Measurements from ENCODE around the gene LEFTY1.

DNA sequence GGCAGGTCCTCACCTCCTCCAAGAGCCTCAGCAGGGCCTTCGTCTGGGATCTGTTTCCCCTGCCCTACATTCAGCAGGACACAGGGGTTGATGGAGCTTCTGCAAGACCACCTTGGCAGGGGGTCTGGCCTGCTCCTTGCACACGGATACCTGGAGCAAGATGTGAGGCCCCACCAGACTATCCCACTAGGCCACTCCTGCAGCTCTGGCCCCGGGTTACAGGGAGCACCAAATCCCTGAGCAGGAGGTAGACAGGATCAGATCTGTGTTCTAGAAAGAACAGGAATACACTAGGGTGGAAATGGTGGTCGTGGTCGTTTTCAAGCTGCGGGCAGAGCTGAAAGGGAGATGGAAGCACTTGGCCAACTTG, 45.5 kb downstream of the LEFTY1 start:
- TF ChIP-seq, protein P1, sequence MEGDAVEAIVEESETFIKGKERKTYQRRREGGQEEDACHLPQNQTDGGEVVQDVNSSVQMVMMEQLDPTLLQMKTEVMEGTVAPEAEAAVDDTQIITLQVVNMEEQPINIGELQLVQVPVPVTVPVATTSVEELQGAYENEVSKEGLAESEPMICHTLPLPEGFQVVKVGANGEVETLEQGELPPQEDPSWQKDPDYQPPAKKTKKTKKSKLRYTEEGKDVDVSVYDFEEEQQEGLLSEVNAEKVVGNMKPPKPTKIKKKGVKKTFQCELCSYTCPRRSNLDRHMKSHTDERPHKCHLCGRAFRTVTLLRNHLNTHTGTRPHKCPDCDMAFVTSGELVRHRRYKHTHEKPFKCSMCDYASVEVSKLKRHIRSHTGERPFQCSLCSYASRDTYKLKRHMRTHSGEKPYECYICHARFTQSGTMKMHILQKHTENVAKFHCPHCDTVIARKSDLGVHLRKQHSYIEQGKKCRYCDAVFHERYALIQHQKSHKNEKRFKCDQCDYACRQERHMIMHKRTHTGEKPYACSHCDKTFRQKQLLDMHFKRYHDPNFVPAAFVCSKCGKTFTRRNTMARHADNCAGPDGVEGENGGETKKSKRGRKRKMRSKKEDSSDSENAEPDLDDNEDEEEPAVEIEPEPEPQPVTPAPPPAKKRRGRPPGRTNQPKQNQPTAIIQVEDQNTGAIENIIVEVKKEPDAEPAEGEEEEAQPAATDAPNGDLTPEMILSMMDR (IDR thresholded peaks at IDR 0.05; ENCODE audit: low read depth, low read length), result no peak
- TF ChIP-seq EZH2phosphoT487 (IDR thresholded peaks at IDR 0.05; ENCODE audit: low read depth), result no peak
